ENCODE results near the gene FRYL. TPM values are rescaled to one million over a fixed set of nuclear protein-coding genes. Genes with fewer than 3 reads are reported as not detected.
"Not testable (repeated sequence)": the region's sequence is repeated elsewhere in the genome, so short reads cannot be mapped to it uniquely, and the experiment has no call there.

Gene FRYL
- total RNA-seq, 1 donor from 2014 or later: 88.6 TPM

GRCh38 chr4:48748949-48749596 lies 31.0 kb downstream of the FRYL start:
- intact Hi-C loops (cut with micrococcal nuclease): no loop called here

GRCh38 chr4:48746608-48747362 lies 33.3 kb downstream of the FRYL start:
- intact Hi-C loops (cut with micrococcal nuclease): no loop called here

GRCh38 chr4:48745223-48745622 lies 34.9 kb downstream of the FRYL start:
- intact Hi-C loops (cut with micrococcal nuclease): not testable (repeated sequence)

- intact Hi-C loops (cut with micrococcal nuclease): no loop called here
These were observed 37.7 kb downstream of the FRYL start for GRCh38 chr4:48742412-48742811.

GRCh38 chr4:48739560-48740019 lies 40.5 kb downstream of the FRYL start:
- intact Hi-C loops (cut with micrococcal nuclease): no loop called here

GRCh38 chr4:48738856-48739255 lies 41.2 kb downstream of the FRYL start:
- intact Hi-C loops (cut with micrococcal nuclease): no loop called here

- intact Hi-C loops (cut with micrococcal nuclease): loop anchor here (5.0 kb wide), 1 partner anchor 48 kb away; no protein-coding TSS in a partner anchor
These were observed 51.1 kb downstream of the FRYL start for GRCh38 chr4:48728906-48729496.

- intact Hi-C loops (cut with micrococcal nuclease): loop anchor here (5.0 kb wide), 1 partner anchor 49 kb away; no protein-coding TSS in a partner anchor
These were observed 52.2 kb downstream of the FRYL start for GRCh38 chr4:48727666-48728459.

GRCh38 chr4:48725414-48725813 lies 54.7 kb downstream of the FRYL start:
- intact Hi-C loops (cut with micrococcal nuclease): loop anchor here (5.0 kb wide), 1 partner anchor 52 kb away; no protein-coding TSS in a partner anchor

- intact Hi-C loops (cut with micrococcal nuclease): no loop called here
These were observed 57.3 kb downstream of the FRYL start for GRCh38 chr4:48722509-48723446.

- intact Hi-C loops (cut with micrococcal nuclease): no loop called here
These were observed 59.6 kb downstream of the FRYL start for GRCh38 chr4:48720459-48720858.

GRCh38 chr4:48718818-48719465 lies 61.1 kb downstream of the FRYL start:
- intact Hi-C loops (cut with micrococcal nuclease): no loop called here

GRCh38 chr4:48716285-48716684 lies 63.8 kb downstream of the FRYL start:
- intact Hi-C loops (cut with micrococcal nuclease): not testable (repeated sequence)

GRCh38 chr4:48710446-48711209 lies 69.5 kb downstream of the FRYL start:
- intact Hi-C loops (cut with micrococcal nuclease): no loop called here

- intact Hi-C loops (cut with micrococcal nuclease): loop anchor here (10.0 kb wide), 1 partner anchor 45 kb away; no protein-coding TSS in a partner anchor
These were observed 70.2 kb downstream of the FRYL start for GRCh38 chr4:48709901-48710300.

- intact Hi-C loops (cut with micrococcal nuclease): loop anchor here (10.0 kb wide), 1 partner anchor 46 kb away; no protein-coding TSS in a partner anchor
These were observed 71.5 kb downstream of the FRYL start for GRCh38 chr4:48708610-48709009.

- intact Hi-C loops (cut with micrococcal nuclease): loop anchor here (10.0 kb wide), 1 partner anchor 48 kb away; no protein-coding TSS in a partner anchor
These were observed 73.3 kb downstream of the FRYL start for GRCh38 chr4:48706736-48707135.

- intact Hi-C loops (cut with micrococcal nuclease): loop anchor here (10.0 kb wide), 1 partner anchor 49 kb away; no protein-coding TSS in a partner anchor
These were observed 74.5 kb downstream of the FRYL start for GRCh38 chr4:48705609-48706008.

All from T-helper 2 cell treated with Interferon-gamma antibody and Interleukin-4, amounts not matched to agents 100 ng/mL and 5 ng/mL, for 36 hours (primary cell).